Adrenal gland (tissue), 5 donors: ENCODE results near the gene NUP37.

Experiments used
- POLR2A ChIP-seq, 2 donors: fragments of 450-650 bp; IDR thresholded peaks; one replicate each; pipeline ENCODE4 v1.6.1; 2017; ENCODE audit warnings: antibody characterized with exemption in 2 of 2, mild to moderate bottlenecking in 2 of 2, moderate library complexity in 1 of 2
- TF ChIP-seq, protein P1 (sequence below), 6 experiments: fragments of 450-650 bp in 4 of 6; fragments of 200-600 bp in 2 of 6; sonication (generic) in 1 of 6; IDR thresholded peaks; 1 replicate in 5 of 6; 2 replicates in 1 of 6; pipeline versions ENCODE4 v1.5.1 to v1.8.0; 2016 to 2021; ENCODE audit warnings: antibody characterized with exemption in 6 of 6, mild to moderate bottlenecking in 2 of 6, moderate library complexity in 1 of 6
- donor health status: DM: no; HTN: no; CAD: no.

DNA sequence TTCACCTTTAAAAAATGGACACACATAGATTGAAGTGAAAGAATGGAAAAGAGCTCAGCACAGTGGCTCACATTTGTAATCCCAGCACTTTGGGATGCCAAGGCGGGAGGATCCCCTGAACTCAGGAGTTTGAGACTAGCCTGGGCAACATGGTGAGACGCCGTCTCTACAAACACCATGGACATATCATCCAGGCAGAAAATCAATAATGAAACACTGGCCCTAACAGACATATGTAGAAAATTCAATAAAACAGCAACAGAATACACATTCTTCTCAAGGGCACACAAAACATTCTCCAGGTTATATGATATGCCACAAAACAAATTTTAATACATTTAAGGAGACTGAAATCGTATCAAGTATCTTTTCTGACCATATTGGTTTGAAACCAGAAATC lies 65.6 kb downstream of the NUP37 start:
- TF ChIP-seq POLR2A (IDR thresholded peaks at IDR 0.05), result no peak
- TF ChIP-seq, protein P1, sequence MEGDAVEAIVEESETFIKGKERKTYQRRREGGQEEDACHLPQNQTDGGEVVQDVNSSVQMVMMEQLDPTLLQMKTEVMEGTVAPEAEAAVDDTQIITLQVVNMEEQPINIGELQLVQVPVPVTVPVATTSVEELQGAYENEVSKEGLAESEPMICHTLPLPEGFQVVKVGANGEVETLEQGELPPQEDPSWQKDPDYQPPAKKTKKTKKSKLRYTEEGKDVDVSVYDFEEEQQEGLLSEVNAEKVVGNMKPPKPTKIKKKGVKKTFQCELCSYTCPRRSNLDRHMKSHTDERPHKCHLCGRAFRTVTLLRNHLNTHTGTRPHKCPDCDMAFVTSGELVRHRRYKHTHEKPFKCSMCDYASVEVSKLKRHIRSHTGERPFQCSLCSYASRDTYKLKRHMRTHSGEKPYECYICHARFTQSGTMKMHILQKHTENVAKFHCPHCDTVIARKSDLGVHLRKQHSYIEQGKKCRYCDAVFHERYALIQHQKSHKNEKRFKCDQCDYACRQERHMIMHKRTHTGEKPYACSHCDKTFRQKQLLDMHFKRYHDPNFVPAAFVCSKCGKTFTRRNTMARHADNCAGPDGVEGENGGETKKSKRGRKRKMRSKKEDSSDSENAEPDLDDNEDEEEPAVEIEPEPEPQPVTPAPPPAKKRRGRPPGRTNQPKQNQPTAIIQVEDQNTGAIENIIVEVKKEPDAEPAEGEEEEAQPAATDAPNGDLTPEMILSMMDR (IDR thresholded peaks at IDR 0.05), result no peak
